Stimulated activated naive CD8-positive, alpha-beta T cell treated with anti-CD3 and anti-CD28 coated beads, Interleukin-15, Interleukin-2, amounts not matched to agents 100 ng/mL and 50 ng/mL, for 24 hours (primary cell): Measurements from ENCODE around the gene MRPS17.

Source experiments
- H3K27ac Mint-ChIP-seq: one replicate; pipeline ENCODE4 v1.8.0; 2021; ENCODE audit warnings: mild to moderate bottlenecking, mixed read lengths
- H3K27me3 Mint-ChIP-seq: one replicate; pipeline ENCODE4 v1.8.0; 2021; ENCODE audit warnings: mixed read lengths
- H3K36me3 Mint-ChIP-seq: one replicate; pipeline ENCODE4 v1.8.0; 2021; ENCODE audit warnings: low read depth, mixed read lengths
- H3K4me1 Mint-ChIP-seq: one replicate; pipeline ENCODE4 v1.8.0; 2021; ENCODE audit warnings: low read depth, mixed read lengths
- H3K4me3 Mint-ChIP-seq: one replicate; pipeline ENCODE4 v1.8.0; 2021; ENCODE audit warnings: mild to moderate bottlenecking, mixed read lengths
- H3K9me3 Mint-ChIP-seq: one replicate; pipeline ENCODE4 v1.8.0; 2021; ENCODE audit warnings: mixed read lengths

The MRPS17 gene

DNA sequence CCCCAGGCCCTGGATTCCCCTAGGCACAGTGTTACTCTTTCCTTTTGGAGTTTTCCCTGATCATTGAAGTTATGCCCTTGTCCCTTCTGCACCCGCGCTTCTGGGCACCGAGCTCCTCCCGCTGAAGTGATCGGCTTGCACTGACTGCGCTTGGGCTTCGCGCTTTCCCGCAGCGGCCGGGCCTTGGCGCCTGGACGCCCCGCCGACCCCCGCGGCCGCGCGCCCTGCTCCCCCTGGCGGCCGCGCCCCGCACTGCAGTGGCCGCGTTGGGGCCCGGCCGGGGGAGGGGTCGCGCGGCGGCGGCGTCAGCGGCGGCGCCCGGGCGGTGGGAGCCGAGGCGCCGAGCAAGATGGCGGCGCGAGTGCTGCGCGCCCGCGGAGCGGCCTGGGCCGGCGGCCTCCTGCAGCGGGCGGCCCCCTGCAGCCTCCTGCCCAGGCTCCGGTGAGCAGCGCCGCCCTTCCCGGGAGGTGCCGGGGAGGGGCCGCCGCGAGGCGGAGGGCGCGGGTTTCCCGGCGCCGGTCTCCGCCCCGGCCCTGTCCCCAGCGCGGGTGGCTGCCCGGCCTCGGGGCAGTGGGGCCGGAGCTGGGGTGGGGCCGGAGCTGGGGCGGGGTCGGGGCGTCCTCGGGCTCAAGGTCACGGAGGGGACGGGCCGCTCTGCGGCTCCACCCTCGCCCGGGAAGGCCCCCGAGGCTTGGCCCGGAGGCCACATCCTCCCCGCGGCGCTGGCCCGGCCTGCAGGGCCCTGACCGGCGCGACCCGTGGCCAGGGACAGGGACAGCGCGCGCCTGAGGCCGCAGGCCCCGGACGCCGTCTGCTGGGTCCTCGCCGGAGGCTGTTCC, 12.8 kb downstream of the MRPS17 start, which contains the start of gene NIPSNAP2:
NIPSNAP2 (plus strand) TSS at position 325 of the 839 bp plus-strand sequence; CDS start at position 350, 25 bp downstream.
- H3K9me3 Mint-ChIP-seq, result no peaks in the 10 kb centered on the region
- H3K4me1 Mint-ChIP-seq, result peaks cover 19% of the 10 kb centered on the region
- peak within 1 kb of the TSS; percentile 89 for H3K4me3 Mint-ChIP-seq
- H3K27me3 Mint-ChIP-seq, result no peaks in the 10 kb centered on the region
- peak within 1 kb of the TSS; percentile 88 for H3K27ac Mint-ChIP-seq
- H3K36me3 Mint-ChIP-seq, result peaks cover 17% of the 10 kb centered on the region

DNA sequence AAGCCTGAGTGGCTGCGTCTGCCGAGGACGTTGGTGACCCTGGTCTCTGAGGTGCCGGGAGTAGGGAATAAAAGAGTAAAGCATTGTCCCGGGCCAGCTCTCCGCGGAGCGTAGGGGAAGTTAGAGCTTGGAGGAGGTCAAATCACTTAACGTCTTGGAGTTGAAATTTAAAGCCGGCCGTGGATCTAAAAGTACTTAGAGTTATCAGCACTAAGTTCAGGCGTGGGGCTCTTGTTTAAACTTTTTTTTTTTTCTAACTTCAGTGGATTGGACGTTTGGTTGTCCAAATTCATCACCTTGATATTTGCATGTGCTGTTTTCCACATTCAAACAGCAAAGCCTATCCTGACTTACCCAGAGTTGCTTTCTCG, 13.4 kb downstream of the MRPS17 start:
- Mint-ChIP-seq H3K4me1 (peaks cover 22% of the 10 kb centered on the region), H3K36me3 (peaks cover 21% of the 10 kb centered on the region), H3K4me3 (peak overlapping the region; percentile 89), H3K27me3 (no peaks in the 10 kb centered on the region), H3K27ac (peak overlapping the region; percentile 88), H3K9me3 (no peaks in the 10 kb centered on the region)

DNA sequence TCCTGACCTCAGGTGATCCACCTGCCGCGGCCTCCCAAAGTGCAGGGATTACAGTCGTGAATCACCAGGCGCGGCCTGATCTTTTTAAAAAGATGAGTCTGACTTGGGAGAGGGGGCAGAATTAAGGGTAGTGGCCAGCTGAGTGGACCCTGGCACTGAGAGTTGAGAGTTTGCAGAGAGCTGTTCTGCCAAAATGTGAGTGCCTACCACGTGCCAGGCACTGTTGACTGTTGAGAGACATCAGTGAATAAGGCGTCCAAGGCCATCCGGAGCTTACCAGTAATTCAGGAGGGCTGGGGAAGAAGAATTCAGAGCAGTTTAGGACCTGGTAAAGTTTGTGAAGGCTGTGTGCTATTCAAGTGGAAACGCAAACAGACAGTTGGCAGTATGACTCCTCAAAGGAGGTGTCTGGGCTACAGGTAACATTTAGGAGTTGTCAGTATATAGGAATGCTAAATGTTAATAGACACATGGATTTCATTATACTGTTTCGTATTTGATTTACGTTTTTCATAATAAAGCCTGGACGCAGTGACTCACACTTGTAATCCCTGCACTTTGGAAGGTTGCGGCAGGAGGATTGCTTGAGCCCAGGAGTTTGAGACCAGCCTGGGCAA, 14.2 kb downstream of the MRPS17 start:
- Mint-ChIP-seq H3K4me3 (peak overlapping the region; percentile 89), H3K9me3 (no peaks in the 10 kb centered on the region), H3K27ac (no peak overlapping the region), H3K4me1 (peaks cover 29% of the 10 kb centered on the region), H3K27me3 (no peaks in the 10 kb centered on the region), H3K36me3 (peaks cover 27% of the 10 kb centered on the region)

GRCh38 chr7:55966851-55967250, 15.2 kb downstream of the MRPS17 start:
- H3K4me1 Mint-ChIP-seq, result peaks cover 29% of the 10 kb centered on the region
- no peaks in the 10 kb centered on the region for H3K27me3 Mint-ChIP-seq
- H3K9me3 Mint-ChIP-seq, result no peaks in the 10 kb centered on the region
- H3K27ac Mint-ChIP-seq, result peak overlapping the region; percentile 71
- peaks cover 27% of the 10 kb centered on the region for H3K36me3 Mint-ChIP-seq
- no peak overlapping the region for H3K4me3 Mint-ChIP-seq

GRCh38 chr7:55969391-55969790, 17.7 kb downstream of the MRPS17 start:
- Mint-ChIP-seq H3K36me3 (peaks cover 27% of the 10 kb centered on the region), H3K4me3 (no peak overlapping the region), H3K9me3 (no peaks in the 10 kb centered on the region), H3K27me3 (no peaks in the 10 kb centered on the region), H3K27ac (no peak overlapping the region), H3K4me1 (peaks cover 18% of the 10 kb centered on the region)

GRCh38 chr7:55970561-55970960, 18.9 kb downstream of the MRPS17 start:
- no peak overlapping the region for H3K4me3 Mint-ChIP-seq
- H3K9me3 Mint-ChIP-seq, result no peaks in the 10 kb centered on the region
- peaks cover 27% of the 10 kb centered on the region for H3K36me3 Mint-ChIP-seq
- H3K4me1 Mint-ChIP-seq, result peaks cover 18% of the 10 kb centered on the region
- H3K27ac Mint-ChIP-seq, result no peak overlapping the region
- no peaks in the 10 kb centered on the region for H3K27me3 Mint-ChIP-seq

DNA sequence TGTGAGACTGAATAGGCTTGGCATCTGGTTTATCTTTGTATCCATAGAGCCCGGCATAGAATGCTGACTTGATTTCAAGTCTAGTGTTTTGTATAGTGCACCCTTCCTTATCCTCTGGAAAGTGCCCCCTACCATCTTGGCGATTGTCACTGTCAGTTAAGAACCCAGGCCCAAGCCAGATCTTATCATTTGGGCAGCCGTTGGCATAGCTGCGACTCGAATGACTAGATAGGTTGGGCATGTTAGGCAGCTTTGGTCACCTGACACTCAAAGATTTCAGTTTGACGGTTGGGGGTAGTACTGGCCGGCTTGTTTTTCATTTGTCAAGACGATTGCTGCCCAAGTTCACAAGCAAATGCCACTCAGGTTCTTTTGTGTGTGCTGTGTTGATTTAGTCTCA, 19.3 kb downstream of the MRPS17 start:
- no peaks in the 10 kb centered on the region for H3K27me3 Mint-ChIP-seq
- no peak overlapping the region for H3K27ac Mint-ChIP-seq
- peaks cover 24% of the 10 kb centered on the region for H3K36me3 Mint-ChIP-seq
- H3K4me3 Mint-ChIP-seq, result no peak overlapping the region
- peaks cover 14% of the 10 kb centered on the region for H3K4me1 Mint-ChIP-seq
- H3K9me3 Mint-ChIP-seq, result no peaks in the 10 kb centered on the region

DNA sequence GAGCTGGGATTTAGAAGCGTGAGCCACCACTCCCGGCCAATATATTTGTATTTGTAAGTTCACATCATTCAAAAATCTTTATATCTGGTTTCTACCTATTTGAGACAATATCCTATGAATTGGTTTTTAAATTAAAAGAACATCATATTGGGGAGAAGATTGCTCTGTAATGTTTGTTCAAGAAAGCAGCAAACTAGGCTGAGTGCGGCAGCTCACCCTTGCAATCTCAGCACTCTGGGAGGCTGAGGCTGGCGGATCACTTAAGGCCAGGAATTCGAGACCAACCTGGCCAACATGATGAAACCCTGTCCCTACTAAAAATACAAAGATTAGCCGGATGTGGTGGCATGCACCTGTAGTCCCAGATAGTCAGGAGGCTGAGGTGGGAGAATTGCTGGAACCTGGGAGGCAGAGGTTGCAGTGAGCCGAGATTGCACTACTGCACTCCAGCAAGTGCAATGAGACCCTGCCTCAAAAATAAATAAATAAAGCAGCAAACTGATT, 22.1 kb downstream of the MRPS17 start:
- H3K27me3 Mint-ChIP-seq, result no peaks in the 10 kb centered on the region
- H3K9me3 Mint-ChIP-seq, result no peaks in the 10 kb centered on the region
- peaks cover 24% of the 10 kb centered on the region for H3K36me3 Mint-ChIP-seq
- no peak overlapping the region for H3K27ac Mint-ChIP-seq
- no peak overlapping the region for H3K4me3 Mint-ChIP-seq
- peaks cover 9% of the 10 kb centered on the region for H3K4me1 Mint-ChIP-seq

- Mint-ChIP-seq H3K4me3 (no peak overlapping the region), H3K36me3 (peaks cover 28% of the 10 kb centered on the region), H3K27ac (no peak overlapping the region), H3K4me1 (no peaks in the 10 kb centered on the region), H3K9me3 (no peaks in the 10 kb centered on the region), H3K27me3 (no peaks in the 10 kb centered on the region)
Measured at GRCh38 chr7:55975988-55976633, 24.4 kb downstream of the MRPS17 start.

DNA sequence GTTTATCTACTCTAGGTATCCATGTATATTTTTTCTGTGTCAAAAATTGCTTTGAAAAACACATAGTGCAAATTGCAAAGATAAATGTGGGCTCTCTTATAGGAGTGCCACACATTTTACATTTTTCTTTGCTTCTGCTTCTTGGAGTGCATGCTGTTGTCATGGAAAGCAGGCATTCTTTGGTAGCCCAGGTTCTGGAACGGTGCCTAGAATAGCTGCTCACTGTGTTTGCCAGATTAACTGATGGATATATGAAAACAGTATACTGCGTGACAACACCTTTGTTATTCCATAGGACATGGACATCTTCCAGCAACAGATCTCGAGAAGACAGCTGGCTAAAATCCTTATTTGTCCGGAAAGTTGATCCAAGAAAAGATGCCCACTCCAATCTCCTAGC, 26.2 kb downstream of the MRPS17 start:
- no peaks in the 10 kb centered on the region for H3K9me3 Mint-ChIP-seq
- no peaks in the 10 kb centered on the region for H3K27me3 Mint-ChIP-seq
- H3K27ac Mint-ChIP-seq, result no peak overlapping the region
- H3K4me1 Mint-ChIP-seq, result no peaks in the 10 kb centered on the region
- no peak overlapping the region for H3K4me3 Mint-ChIP-seq
- H3K36me3 Mint-ChIP-seq, result peaks cover 34% of the 10 kb centered on the region

- H3K9me3 Mint-ChIP-seq, result no peaks in the 10 kb centered on the region
- H3K27me3 Mint-ChIP-seq, result no peaks in the 10 kb centered on the region
- no peak overlapping the region for H3K4me3 Mint-ChIP-seq
- H3K27ac Mint-ChIP-seq, result no peak overlapping the region
- H3K4me1 Mint-ChIP-seq, result no peaks in the 10 kb centered on the region
- H3K36me3 Mint-ChIP-seq, result peaks cover 45% of the 10 kb centered on the region
Measured at GRCh38 chr7:55980266-55980665, 28.6 kb downstream of the MRPS17 start.

- Mint-ChIP-seq H3K36me3 (peaks cover 49% of the 10 kb centered on the region), H3K4me1 (no peaks in the 10 kb centered on the region), H3K27me3 (no peaks in the 10 kb centered on the region), H3K4me3 (no peak overlapping the region), H3K9me3 (no peaks in the 10 kb centered on the region), H3K27ac (no peak overlapping the region)
Measured at GRCh38 chr7:55983537-55983936, 31.9 kb downstream of the MRPS17 start.

DNA sequence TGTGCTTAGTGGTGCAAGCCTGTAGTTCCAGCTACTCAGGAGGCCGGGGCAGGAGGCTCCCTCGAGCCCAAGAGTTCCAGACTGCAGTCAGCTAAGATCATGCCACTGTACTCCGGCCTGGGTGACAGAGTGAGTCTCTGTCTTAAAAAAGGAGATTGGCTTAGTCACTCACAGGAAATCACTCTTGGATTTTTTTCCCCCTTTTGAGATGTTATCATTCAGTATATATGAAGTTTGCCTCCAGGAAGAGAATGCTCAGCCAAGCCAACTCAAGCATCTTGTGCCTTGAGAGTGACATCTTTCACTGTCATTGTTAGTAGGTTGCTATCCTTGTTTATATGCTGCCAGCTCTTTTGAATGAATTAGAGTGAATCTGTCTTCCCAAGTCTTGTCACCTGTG, 40.7 kb downstream of the MRPS17 start:
- H3K4me1 Mint-ChIP-seq, result no peaks in the 10 kb centered on the region
- peaks cover 51% of the 10 kb centered on the region for H3K36me3 Mint-ChIP-seq
- no peak overlapping the region for H3K4me3 Mint-ChIP-seq
- no peaks in the 10 kb centered on the region for H3K9me3 Mint-ChIP-seq
- H3K27me3 Mint-ChIP-seq, result no peaks in the 10 kb centered on the region
- H3K27ac Mint-ChIP-seq, result no peak overlapping the region

GRCh38 chr7:55996856-55997500, 45.3 kb downstream of the MRPS17 start:
- Mint-ChIP-seq H3K36me3 (peaks cover 48% of the 10 kb centered on the region), H3K9me3 (no peaks in the 10 kb centered on the region), H3K4me1 (peaks cover 19% of the 10 kb centered on the region), H3K27ac (no peak overlapping the region), H3K27me3 (no peaks in the 10 kb centered on the region), H3K4me3 (no peak overlapping the region)

DNA sequence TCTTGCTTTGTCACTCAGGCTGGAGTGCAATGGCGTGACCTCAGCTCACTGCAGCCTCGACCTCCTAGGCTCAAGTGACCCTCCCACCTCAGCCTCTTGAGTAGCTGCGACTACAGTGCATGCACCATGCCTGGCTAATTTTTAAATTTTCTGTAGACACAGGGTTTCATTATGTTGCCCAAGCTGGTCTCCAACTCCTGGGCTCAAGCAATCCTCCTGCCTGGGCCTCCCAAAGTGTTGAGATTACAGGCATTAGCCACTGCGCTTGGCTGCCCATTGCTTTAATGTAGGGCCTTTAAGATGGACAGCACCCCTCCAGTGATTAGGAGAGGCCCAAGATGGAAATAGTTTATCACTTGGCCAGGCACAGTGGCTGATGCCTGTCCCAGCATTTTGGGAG, 52.1 kb downstream of the MRPS17 start:
- Mint-ChIP-seq H3K36me3 (peaks cover 15% of the 10 kb centered on the region), H3K4me1 (peaks cover 18% of the 10 kb centered on the region), H3K27ac (no peak overlapping the region), H3K27me3 (no peaks in the 10 kb centered on the region), H3K4me3 (no peak overlapping the region), H3K9me3 (no peaks in the 10 kb centered on the region)
